AG04449 (cell line): ENCODE measurements around the gene PPP1R7.

Experiments
- CTCF ChIA-PET: fragments of 350-600 bp; formaldehyde crosslinking; extraction: SDS; loops from one replicate; lab custom pipeline; 2021; ENCODE audit warnings: antibody characterized with exemption; lab: Yijun Ruan, JAX
- POLR2A ChIA-PET: fragments of 400-600, 350-600 bp; formaldehyde crosslinking; extraction: SDS; loops from one replicate; lab custom pipeline; 2020; ENCODE audit warnings: antibody characterized with exemption, inconsistent platforms; lab: Yijun Ruan, JAX
- DNase-seq: peaks from one replicate; pipeline ENCODE4 v3.0.0-alpha.2; 2010; ENCODE audit warnings: low read depth, low spot score
- H3K4me3 ChIP-seq: 2 replicates; pipeline ENCODE4 v1.5.1; 2011; ENCODE audit warnings: low read depth, mild to moderate bottlenecking, control low read depth, low read length
- TF ChIP-seq, protein P1 (sequence below): IDR thresholded peaks from one replicate; pipeline ENCODE4 v1.5.1; 2011; ENCODE audit warnings: mild to moderate bottlenecking, moderate library complexity, low read length, control low read depth, inconsistent platforms; ENCODE audit not compliant: insufficient read depth; ENCODE audit errors: missing control alignments

PPP1R7 gene

GRCh38 chr2:241223211-241224017, 73.1 kb downstream of the PPP1R7 start:
- ChIA-PET POLR2A (interaction anchor here (1.1 to 1.5 kb wide), 2 partner anchors 10 to 48 kb away, joined by 4 read pairs; no protein-coding TSS in a partner anchor), CTCF (interaction anchor here (1.7 to 2.5 kb wide), 2 partner anchors 11 to 372 kb away, joined by 3 to 11 read pairs; no protein-coding TSS in a partner anchor)
- no peak overlapping the region for H3K4me3 ChIP-seq
- TF ChIP-seq, protein P1, sequence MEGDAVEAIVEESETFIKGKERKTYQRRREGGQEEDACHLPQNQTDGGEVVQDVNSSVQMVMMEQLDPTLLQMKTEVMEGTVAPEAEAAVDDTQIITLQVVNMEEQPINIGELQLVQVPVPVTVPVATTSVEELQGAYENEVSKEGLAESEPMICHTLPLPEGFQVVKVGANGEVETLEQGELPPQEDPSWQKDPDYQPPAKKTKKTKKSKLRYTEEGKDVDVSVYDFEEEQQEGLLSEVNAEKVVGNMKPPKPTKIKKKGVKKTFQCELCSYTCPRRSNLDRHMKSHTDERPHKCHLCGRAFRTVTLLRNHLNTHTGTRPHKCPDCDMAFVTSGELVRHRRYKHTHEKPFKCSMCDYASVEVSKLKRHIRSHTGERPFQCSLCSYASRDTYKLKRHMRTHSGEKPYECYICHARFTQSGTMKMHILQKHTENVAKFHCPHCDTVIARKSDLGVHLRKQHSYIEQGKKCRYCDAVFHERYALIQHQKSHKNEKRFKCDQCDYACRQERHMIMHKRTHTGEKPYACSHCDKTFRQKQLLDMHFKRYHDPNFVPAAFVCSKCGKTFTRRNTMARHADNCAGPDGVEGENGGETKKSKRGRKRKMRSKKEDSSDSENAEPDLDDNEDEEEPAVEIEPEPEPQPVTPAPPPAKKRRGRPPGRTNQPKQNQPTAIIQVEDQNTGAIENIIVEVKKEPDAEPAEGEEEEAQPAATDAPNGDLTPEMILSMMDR: no peak
- no peak for DNase-seq

DNA sequence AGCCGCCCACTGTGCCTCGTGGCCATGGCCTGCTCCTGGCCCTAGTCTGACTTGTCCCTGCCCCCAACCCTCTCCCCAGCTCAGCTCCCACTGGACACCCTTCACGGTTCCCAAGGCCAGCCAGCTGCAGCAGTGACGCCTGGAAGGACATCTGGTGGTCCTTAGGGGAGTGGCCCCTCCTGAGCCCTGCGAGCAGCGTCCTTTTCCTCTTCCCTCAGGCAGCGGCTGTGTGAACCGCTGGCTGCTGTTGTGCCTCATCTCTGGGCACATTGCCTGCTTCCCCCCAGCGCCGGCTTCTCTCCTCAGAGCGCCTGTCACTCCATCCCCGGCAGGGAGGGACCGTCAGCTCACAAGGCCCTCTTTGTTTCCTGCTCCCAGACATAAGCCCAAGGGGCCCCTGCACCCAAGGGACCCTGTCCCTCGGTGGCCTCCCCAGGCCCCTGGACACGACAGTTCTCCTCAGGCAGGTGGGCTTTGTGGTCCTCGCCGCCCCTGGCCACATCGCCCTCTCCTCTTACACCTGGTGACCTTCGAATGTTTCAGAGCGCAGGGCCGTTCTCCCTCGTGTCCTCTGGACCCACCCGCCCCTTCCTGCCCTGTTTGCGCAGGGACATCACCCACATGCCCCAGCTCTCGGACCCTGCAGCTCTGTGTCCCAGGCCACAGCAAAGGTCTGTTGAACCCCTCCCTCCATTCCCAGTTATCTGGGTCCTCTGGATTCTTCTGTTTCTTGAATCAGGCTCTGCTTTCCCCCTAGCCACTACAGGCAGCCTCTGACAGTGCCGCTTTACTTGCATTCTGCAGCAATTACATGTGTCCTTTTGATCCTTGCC, 74.0 kb downstream of the PPP1R7 start:
- POLR2A ChIA-PET: interaction anchor here (0.6 to 1.8 kb wide), 4 partner anchors 10 to 91 kb away, joined by 3 to 4 read pairs (median 4); partner anchors contain the start of genes HDLBP and SEPTIN2
- CTCF ChIA-PET: interaction anchor here (1.7 to 2.5 kb wide), 2 partner anchors 10 to 373 kb away, joined by 3 to 11 read pairs; no protein-coding TSS in a partner anchor
- H3K4me3 ChIP-seq: no peak overlapping the region
- DNase-seq: no peak
- TF ChIP-seq, protein P1: no peak

- no peak overlapping the region for H3K4me3 ChIP-seq
- no peak for DNase-seq
- TF ChIP-seq, protein P1: no peak
- POLR2A ChIA-PET: interaction anchor here (0.6 to 1.8 kb wide), 3 partner anchors 47 to 90 kb away, joined by 3 to 4 read pairs (median 4); partner anchors contain the start of genes HDLBP and SEPTIN2
- CTCF ChIA-PET: interaction anchor here (1.0 to 2.5 kb wide), 4 partner anchors 9 to 373 kb away, joined by 3 to 11 read pairs (median 4); no protein-coding TSS in a partner anchor
These were observed 74.7 kb downstream of the PPP1R7 start for GRCh38 chr2:241224851-241225438.

GRCh38 chr2:241225545-241225944, 75.3 kb downstream of the PPP1R7 start:
- POLR2A ChIA-PET: interaction anchor here (1.8 kb wide), 1 partner anchor 90 kb away, joined by 4 read pairs; the partner anchor contains the start of genes HDLBP and SEPTIN2
- TF ChIP-seq, protein P1: no peak
- CTCF ChIA-PET: interaction anchor here (0.7 to 1.7 kb wide), 5 partner anchors 9 to 374 kb away, joined by 3 to 4 read pairs (median 3); no protein-coding TSS in a partner anchor
- no peak for DNase-seq
- no peak overlapping the region for H3K4me3 ChIP-seq

- ChIA-PET CTCF (interaction anchor here (0.7 to 1.3 kb wide), 4 partner anchors 10 to 375 kb away, joined by 3 to 4 read pairs (median 3); no protein-coding TSS in a partner anchor), POLR2A (interaction anchor here (1.8 kb wide), 1 partner anchor 89 kb away, joined by 4 read pairs; the partner anchor contains the start of genes HDLBP and SEPTIN2)
- H3K4me3 ChIP-seq: no peak overlapping the region
- TF ChIP-seq, protein P1: no peak
- DNase-seq: no peak
These were observed 75.7 kb downstream of the PPP1R7 start for GRCh38 chr2:241225983-241226382.
